ENCODE results near the gene INIP. TPM values are rescaled to one million over a fixed set of nuclear protein-coding genes. Genes with fewer than 3 reads are reported as not detected.

INIP gene
- total RNA-seq, 4 donors from 2014 or later, result 6.0 to 13.4 (median 7.8) TPM

DNA sequence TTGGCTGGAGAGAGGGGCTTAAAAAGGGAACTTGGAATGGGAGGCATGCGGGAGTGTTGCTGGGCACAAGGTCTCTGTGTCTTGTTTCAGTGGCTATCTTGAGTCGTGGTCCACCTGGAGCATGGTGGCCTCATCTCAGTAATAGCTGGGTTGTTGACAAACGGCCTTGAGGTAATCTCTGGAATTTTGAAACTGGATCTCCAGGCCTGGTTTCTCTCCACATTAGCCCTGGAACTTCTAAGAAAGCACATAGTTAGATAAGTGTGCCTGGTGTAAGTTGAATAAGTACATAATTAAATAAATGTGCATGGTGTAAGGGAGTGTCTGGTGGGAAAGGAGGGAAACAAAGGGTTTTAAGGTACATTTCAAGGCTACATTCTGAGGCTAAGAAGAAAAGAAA is 62.2 kb downstream of the INIP start:
- in situ Hi-C loops (cut with MboI; ENCODE audit: low sequenced_read_pairs in 4 of 4) (no loop called here), intact Hi-C loops (cut with DNase I; ENCODE audit: low total_unique reads) (no loop called here)
- DNase-seq (no peak), ATAC-seq (no peak)
- Histone ChIP-seq H3K27ac (no peak overlapping the region), H3K4me3 (no peak overlapping the region), H3K27me3 (no peaks in the 10 kb centered on the region), H3K9me3 (no peaks in the 10 kb centered on the region), H3K36me3 (no peaks in the 10 kb centered on the region), H3K4me1 (no peaks in the 10 kb centered on the region)
- TF ChIP-seq, protein P1, sequence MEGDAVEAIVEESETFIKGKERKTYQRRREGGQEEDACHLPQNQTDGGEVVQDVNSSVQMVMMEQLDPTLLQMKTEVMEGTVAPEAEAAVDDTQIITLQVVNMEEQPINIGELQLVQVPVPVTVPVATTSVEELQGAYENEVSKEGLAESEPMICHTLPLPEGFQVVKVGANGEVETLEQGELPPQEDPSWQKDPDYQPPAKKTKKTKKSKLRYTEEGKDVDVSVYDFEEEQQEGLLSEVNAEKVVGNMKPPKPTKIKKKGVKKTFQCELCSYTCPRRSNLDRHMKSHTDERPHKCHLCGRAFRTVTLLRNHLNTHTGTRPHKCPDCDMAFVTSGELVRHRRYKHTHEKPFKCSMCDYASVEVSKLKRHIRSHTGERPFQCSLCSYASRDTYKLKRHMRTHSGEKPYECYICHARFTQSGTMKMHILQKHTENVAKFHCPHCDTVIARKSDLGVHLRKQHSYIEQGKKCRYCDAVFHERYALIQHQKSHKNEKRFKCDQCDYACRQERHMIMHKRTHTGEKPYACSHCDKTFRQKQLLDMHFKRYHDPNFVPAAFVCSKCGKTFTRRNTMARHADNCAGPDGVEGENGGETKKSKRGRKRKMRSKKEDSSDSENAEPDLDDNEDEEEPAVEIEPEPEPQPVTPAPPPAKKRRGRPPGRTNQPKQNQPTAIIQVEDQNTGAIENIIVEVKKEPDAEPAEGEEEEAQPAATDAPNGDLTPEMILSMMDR (IDR thresholded peaks at IDR 0.05 in 4 of 5, conservative IDR thresholded peaks at IDR 0.05 in 1 of 5), result no peak
- no peak for TF ChIP-seq POLR2A (IDR thresholded peaks at IDR 0.05)

- in situ Hi-C loops (cut with MboI; ENCODE audit: low sequenced_read_pairs in 4 of 4), result no loop called here
- no peak for TF ChIP-seq POLR2A (IDR thresholded peaks at IDR 0.05)
- TF ChIP-seq, protein P1 (IDR thresholded peaks at IDR 0.05 in 4 of 5, conservative IDR thresholded peaks at IDR 0.05 in 1 of 5), result no peak
- H3K36me3 ChIP-seq, result no peaks in the 10 kb centered on the region
- H3K27me3 ChIP-seq, result no peaks in the 10 kb centered on the region
- ATAC-seq, result no peak
- H3K9me3 ChIP-seq, result no peaks in the 10 kb centered on the region
- H3K27ac ChIP-seq, result no peak overlapping the region
- intact Hi-C loops (cut with DNase I; ENCODE audit: low total_unique reads), result no loop called here
- H3K4me1 ChIP-seq, result no peaks in the 10 kb centered on the region
- DNase-seq, result no peak
- no peak overlapping the region for H3K4me3 ChIP-seq
These were observed 63.6 kb downstream of the INIP start for GRCh38 chr9:112654282-112654681.

DNA sequence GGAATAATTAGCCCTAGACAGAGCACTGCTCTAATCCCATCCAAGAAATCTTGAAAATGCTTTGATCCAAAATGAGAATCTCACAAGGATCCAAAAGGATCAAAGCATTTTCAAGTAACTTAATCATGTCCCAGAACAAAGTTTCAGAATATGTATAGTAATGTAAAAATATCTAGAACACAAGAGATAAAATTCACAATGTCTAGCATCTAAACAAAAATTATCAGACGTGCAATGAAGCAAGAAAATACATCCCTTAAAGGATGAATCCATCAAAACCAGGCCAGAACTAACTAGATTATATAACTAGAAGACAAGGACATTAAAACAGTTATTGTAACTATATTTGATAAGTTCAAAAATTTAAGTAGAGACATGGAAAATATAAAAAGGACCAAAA is 69.3 kb downstream of the INIP start:
- H3K4me3 ChIP-seq, result no peak overlapping the region
- in situ Hi-C loops (cut with MboI; ENCODE audit: low sequenced_read_pairs in 4 of 4) (no loop called here), intact Hi-C loops (cut with DNase I; ENCODE audit: low total_unique reads) (no loop called here)
- no peak for TF ChIP-seq POLR2A (IDR thresholded peaks at IDR 0.05)
- no peaks in the 10 kb centered on the region for H3K27me3 ChIP-seq
- ATAC-seq (no peak), DNase-seq (no peak)
- H3K9me3 ChIP-seq, result no peaks in the 10 kb centered on the region
- H3K4me1 ChIP-seq, result no peaks in the 10 kb centered on the region
- no peak overlapping the region for H3K27ac ChIP-seq
- peaks cover 0 to 4% of the 10 kb centered on the region in 2 donors for H3K36me3 ChIP-seq

DNA sequence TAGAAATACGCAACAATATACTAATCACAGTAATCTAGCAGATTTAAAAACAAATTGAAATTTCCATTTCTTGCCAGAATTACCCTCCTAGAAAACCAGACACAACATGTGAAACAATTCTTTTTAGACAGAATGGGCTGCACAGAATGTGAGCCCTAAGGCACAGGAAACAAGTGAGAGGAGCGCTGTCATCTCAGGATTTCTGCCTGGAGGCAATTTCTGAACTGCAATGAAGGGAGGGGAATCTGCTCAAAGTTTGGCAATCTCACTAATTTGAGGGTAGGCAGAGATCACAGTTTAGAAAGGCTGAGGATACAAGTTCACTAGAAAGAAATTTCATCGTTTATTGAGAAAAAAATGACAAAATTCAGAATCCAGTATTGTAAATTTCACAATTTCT is 70.3 kb downstream of the INIP start:
- no peak for DNase-seq
- intact Hi-C loops (cut with DNase I; ENCODE audit: low total_unique reads) (no loop called here), in situ Hi-C loops (cut with MboI; ENCODE audit: low sequenced_read_pairs in 4 of 4) (no loop called here)
- Histone ChIP-seq H3K9me3 (no peaks in the 10 kb centered on the region), H3K36me3 (peaks cover 0 to 4% of the 10 kb centered on the region in 2 donors), H3K4me1 (no peaks in the 10 kb centered on the region), H3K4me3 (no peak overlapping the region), H3K27me3 (no peaks in the 10 kb centered on the region), H3K27ac (no peak overlapping the region)
- no peak for ATAC-seq
- TF ChIP-seq, protein P1 (IDR thresholded peaks at IDR 0.05 in 4 of 5, conservative IDR thresholded peaks at IDR 0.05 in 1 of 5), result no peak
- no peak for TF ChIP-seq POLR2A (IDR thresholded peaks at IDR 0.05)

GRCh38 chr9:112642126-112642525 is 75.8 kb downstream of the INIP start:
- Histone ChIP-seq H3K4me1 (no peaks in the 10 kb centered on the region), H3K27ac (no peak overlapping the region), H3K36me3 (no peaks in the 10 kb centered on the region), H3K4me3 (no peak overlapping the region), H3K27me3 (no peaks in the 10 kb centered on the region), H3K9me3 (no peaks in the 10 kb centered on the region)
- intact Hi-C loops (cut with DNase I; ENCODE audit: low total_unique reads), result no loop called here
- TF ChIP-seq POLR2A (IDR thresholded peaks at IDR 0.05), result no peak
- TF ChIP-seq, protein P1 (IDR thresholded peaks at IDR 0.05 in 4 of 5, conservative IDR thresholded peaks at IDR 0.05 in 1 of 5), result no peak
- in situ Hi-C loops (cut with MboI; ENCODE audit: low sequenced_read_pairs in 4 of 4), result no loop called here
- DNase-seq, result no peak
- ATAC-seq, result no peak
